ENCODE measurements around the gene TVP23A.
"Not testable (repeated sequence)": the region's sequence is repeated elsewhere in the genome, so short reads cannot be mapped to it uniquely, and the experiment has no call there.

TVP23A gene

DNA sequence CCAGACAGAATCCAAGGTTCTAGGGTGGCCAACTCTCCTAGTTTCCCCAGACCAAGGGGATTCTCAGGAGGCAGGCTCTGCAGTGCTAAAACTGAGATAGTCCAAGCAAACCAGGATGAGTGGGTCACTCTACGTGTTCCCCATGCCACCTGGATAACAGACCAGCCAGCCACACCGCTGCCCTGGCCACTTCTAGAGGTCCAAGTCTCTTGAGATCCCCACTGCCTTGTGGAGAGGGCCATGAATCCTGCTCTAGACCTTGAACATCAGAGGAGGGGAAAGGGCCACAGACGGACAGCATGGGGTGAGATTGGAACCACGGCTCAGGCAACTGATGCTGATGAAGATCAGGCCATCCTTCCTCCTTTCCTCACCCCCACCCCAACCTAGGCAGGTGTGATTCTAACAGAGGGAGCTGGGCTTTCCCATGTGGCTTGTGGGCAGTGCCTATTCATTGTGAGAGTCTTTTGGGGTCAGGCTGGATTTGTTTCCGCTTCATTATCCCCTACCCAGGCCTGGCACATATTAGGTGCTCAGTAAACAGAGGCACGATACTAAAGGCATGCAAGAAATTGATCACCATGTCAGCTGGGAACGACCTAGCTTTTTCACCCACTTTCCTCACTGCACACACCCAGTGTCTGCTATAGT lies 16.8 kb upstream of the TVP23A start:
- DNase-seq, result no peak

GRCh38 chr16:10834766-10835165 lies 16.2 kb upstream of the TVP23A start:
- no peak for DNase-seq

GRCh38 chr16:10834130-10834529 lies 15.5 kb upstream of the TVP23A start:
- DNase-seq, result no peak

GRCh38 chr16:10833271-10833670 lies 14.7 kb upstream of the TVP23A start:
- no peak for DNase-seq

DNA sequence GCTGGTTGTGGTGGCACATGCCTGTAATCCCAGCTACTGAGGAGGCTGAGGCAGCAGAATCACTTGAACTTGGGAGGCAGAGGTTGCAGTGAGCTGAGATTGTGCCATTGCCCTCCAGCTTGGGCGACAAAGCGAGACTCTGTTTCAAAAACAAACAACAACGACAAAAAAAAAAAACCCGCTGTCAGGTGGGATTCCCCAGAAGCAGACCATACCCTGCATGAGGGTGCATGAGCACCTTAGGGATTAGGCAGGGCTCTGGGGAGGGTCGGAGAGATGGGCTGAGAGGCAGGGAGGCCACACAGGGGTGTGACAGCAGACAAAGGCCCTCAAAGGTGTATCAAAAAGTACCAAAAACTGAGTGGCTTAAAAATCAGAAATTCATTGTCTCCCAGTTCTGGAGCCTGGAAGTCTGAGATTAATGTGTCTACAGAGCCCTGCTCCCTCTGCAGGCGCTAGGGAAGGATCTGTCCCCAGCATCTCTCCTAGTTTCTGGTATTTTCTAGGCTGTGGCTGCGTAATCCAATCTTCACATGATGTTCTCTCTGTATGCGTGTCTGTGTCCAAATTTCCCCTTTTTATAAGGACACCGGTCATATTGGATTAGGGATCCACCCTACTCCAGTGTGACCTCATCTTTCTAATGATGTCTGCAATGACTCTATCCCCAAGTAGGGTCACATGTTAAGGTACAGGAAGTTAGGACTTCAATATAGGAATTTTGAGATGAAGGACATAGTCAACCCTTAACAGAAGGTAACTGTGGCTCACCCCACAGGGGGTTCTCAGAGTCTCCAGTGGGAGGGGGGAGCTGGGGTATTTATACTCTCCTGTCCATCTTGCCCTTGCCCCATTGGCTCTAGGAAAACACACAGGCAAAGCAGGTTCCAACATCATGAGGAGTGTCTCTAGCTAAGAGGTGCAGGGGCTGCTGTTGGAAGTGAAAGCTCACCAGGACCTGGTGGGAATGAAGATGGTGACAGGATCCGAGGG lies 13.6 kb upstream of the TVP23A start:
- DNase-seq, result no peak

DNA sequence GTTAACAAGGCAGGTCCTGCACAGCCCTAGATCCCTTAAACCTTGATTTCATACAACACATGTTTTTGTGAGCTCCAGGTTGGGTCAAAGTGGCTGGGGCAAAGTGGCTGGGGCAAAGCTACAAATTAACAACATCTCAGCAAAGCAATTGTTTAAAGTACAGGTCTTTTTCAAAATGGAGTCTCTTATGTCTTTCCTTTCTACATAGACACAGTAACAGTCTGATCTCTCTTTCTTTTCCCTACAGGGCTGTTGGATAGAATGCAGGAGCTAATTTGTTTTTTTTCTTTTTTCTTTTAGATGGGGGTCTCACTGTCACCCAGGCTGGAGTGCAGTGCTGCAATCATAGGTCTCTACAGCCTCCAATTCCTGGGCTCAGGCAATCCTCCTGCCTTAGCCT lies 11.6 kb upstream of the TVP23A start:
- DNase-seq, result not testable (repeated sequence)

GRCh38 chr16:10829390-10830098 lies 10.9 kb upstream of the TVP23A start:
- not testable (repeated sequence) for DNase-seq

DNA sequence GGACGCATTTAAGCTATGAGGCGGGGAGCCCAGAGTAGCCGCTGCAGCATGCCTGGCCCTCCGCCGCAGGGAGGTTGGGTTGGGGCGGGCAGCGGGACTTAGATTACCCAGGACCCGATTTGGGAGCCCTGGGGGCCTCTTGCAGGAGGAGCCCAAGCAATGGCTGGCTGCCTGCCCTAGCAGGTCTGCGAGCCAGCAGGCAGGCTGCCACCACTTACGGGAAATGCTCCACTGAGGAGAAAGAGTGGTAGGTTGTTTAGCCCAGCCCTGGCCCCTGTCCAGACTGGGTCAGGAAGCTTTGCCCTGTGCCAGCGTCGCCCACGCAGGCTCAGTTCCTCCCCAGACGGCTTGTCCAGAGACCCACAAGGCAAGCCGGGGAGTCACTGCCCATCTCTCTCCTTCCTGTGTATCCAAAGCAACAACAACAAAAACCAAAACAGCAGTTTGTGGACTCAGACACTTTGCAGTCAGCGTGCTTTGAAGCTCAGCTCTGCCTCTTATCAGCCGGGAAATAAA lies 10.3 kb upstream of the TVP23A start:
- peak; percentile 81 for DNase-seq

DNA sequence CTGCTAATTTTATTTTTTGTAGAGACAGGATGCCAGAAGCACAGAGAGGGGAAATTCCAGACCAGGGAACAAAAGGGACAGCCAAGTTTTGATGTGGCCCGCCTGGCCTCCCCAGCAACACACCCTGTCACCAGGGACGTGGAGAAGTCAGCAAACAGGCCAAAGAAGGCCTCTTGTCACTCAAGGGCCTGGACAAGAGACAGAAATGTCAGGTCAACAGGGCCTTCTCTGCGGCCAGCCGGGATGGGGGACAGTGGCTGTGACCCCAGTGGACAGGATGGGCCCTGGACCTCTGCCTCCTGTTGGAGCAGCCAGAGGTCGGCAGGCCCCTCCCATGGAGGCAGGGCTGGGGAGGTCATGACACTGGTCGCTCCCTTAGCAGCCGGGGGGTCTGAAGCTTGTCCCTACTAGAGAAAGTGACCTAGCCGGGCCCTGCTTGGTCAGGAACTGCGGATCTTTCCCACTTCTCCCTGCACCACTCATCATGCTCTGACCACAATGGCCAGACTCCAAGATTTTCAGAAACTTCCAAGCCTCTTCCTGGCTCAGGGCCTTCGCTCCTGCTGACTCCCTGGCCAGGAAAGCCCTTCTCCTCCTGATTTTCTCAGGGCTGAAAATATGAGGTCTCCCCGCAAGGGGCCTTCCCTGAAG lies 9.2 kb upstream of the TVP23A start:
- peak; percentile 42 for DNase-seq

DNA sequence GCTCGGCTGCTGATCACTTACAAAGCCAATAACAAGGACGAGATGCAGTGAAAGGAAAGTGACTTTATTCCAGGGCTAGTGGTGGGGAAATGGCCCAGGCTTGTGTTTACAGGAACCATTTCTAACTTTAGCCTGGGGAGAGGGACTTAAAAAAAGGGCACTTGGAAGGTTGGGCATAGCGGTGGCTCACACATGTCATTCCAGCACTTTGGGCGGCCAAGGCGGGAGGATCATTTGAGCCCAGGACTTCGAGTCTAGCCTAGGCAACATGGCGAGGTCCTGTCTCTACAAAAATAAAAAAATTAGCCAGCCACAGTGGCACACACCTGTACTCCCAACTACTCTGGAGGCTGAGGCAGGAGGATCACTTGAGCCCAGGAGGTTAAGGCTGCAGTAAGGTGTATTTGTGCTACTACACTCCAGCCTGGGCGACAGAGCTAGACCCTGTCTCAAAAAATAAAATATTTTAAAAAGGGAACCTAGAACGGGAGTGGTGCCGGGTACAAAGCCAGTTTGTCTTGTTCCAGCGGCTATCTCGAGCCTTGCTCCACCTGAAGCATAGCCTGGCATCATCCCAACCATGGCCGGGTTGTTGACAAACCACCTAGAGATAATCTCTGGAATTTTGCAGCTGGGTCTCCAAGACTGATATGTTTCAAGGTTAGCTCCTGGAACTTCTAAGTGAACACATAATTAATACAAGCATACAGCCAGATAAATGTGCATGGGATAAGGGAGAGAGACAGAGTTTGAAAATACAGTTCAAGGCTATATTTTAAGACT lies 5.7 kb upstream of the TVP23A start:
- DNase-seq, result no peak

- no peak for DNase-seq
Measured at GRCh38 chr16:10822702-10823101, 4.1 kb upstream of the TVP23A start.

DNA sequence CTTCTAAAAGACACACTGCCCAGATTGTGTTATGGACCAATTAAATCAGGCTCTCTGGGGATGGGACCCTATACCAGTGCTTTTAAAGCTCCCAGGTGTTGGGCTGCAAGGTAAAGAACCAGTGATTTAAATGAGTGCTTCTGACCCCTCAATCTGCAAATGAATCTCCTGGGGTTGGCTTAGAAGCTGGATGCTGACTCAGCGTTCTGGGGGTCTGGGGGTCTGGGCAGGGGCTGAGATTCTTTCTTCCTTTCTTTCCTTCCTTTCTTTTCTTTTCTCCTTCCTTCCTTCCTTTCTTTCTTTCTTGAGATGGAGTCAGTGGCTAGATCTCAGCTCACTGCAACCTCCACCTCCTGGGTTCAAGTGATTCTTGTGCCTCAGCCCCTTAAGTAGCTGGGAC lies 2.0 kb upstream of the TVP23A start:
- no peak for DNase-seq

DNA sequence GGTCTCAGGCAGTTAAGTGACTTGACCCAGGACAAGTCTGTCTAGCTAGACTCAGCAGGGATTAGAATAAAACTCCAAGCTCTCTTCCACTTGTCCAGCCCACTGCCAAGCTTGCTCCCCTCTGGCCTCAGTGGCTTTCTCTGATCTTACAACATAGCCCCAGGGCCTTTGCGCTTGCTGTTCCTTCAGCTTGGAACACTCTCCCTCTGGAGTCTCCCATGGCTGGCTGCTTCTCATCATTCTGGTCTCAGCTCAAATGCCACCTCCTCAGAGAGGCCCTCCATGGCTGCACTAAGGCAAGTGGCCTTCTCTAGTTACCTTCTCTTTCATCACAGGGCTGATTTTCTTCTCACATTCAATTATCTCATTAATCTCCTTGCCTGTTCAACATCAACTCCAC lies 1.1 kb downstream of the TVP23A start:
- DNase-seq, result no peak

DNA sequence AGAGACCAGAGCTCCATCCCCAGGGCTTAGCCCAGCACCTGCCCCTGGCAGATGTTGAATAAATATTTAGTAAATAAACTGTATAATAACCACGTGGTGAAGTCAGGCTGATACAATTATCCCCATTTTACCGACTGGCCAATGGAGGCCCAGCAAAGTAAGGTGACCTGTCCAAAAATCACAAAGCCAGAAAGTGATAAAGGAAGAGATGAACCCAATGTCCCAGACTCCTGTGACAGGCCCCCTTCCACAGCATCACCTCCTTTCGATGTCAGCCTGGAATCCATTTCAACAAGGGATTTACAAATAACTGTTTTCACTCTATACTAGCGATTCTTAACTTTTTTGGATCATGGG lies 5.5 kb downstream of the TVP23A start:
- DNase-seq, result no peak

DNA sequence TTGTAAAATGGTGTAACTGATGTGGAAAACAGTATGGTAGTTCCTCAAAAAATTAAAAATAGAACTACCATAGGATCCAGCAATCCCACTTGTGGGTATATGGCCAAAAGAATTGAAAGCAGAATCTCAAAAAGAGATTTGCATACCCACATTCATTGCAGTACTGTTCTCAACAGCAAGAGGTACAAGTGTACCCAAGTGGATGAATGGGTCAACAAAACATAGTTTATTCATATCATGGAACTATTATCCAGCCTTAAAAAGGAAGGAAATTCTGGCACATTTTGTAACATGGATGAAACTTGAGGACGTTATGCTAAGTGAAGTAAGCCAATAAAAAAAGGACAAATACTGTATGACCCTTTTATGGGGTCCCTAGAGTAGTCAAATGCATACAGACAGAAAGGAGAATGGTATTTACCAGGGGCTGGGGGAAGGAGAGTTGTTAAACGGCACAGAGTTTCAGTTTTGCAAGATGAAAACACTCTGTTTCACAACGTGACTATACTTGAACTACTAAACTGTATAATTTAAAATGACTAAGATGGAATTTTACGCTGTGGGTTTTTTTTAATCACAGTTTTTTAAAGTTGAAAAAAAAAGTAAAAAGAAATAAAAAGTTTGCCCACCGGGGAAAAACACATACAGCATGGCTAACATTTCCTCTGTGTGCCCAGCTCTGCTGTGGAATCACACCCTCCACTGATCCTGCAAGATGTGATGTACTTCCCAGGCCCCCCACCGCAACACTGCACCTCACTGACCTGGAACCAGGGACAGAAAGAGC lies 6.1 kb downstream of the TVP23A start:
- no peak for DNase-seq

GRCh38 chr16:10809706-10810105 lies 8.9 kb downstream of the TVP23A start:
- no peak for DNase-seq

GRCh38 chr16:10808850-10809249 lies 9.7 kb downstream of the TVP23A start:
- DNase-seq, result no peak

- DNase-seq, result no peak
Measured at GRCh38 chr16:10808218-10808617, 10.4 kb downstream of the TVP23A start.

- DNase-seq, result no peak
Measured at GRCh38 chr16:10806698-10807097, 11.9 kb downstream of the TVP23A start.

GRCh38 chr16:10805334-10805733 lies 13.3 kb downstream of the TVP23A start:
- no peak for DNase-seq

- DNase-seq, result no peak
Measured at GRCh38 chr16:10799736-10800135, 18.9 kb downstream of the TVP23A start.
